Hepatocyte (in vitro differentiated cells): ENCODE data around the gene SLC48A1.

ENCODE experiments used
- EZH2 ChIP-seq: fragments of 200-600 bp; sonication (generic); IDR thresholded peaks from 2 replicates; pipeline ENCODE4 v1.6.1; 2016; ENCODE audit warnings: antibody characterized with exemption, mild to moderate bottlenecking, borderline replicate concordance
- TF ChIP-seq, protein P1 (sequence below): fragments of 200-600 bp; sonication (generic); IDR thresholded peaks from 2 replicates; pipeline ENCODE4 v1.5.1; 2016; ENCODE audit warnings: antibody characterized with exemption, mild to moderate bottlenecking; ENCODE audit not compliant: poor library complexity

DNA sequence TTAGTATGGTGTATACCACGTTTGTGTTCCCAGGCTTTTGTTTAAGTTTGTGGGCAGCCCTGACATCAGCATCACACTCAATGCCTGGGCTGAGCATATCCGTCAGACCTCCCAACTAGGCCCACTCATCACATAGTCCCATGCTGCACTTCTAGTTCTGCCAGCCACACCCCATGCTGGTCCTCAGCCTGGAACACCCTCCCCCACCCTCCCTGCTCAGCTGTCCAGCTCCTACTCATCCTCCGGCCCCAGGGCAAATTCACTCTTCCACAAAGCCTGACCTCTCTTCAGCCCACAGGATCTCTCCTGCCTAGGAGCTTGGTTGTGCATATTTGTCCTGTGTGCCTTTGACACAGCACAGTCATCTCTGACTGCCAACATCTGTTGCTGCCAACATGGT is 43.8 kb upstream of the SLC48A1 start:
- TF ChIP-seq, protein P1, sequence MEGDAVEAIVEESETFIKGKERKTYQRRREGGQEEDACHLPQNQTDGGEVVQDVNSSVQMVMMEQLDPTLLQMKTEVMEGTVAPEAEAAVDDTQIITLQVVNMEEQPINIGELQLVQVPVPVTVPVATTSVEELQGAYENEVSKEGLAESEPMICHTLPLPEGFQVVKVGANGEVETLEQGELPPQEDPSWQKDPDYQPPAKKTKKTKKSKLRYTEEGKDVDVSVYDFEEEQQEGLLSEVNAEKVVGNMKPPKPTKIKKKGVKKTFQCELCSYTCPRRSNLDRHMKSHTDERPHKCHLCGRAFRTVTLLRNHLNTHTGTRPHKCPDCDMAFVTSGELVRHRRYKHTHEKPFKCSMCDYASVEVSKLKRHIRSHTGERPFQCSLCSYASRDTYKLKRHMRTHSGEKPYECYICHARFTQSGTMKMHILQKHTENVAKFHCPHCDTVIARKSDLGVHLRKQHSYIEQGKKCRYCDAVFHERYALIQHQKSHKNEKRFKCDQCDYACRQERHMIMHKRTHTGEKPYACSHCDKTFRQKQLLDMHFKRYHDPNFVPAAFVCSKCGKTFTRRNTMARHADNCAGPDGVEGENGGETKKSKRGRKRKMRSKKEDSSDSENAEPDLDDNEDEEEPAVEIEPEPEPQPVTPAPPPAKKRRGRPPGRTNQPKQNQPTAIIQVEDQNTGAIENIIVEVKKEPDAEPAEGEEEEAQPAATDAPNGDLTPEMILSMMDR, result no peak
- TF ChIP-seq EZH2, result no peak
